ENCODE data around the gene FGF3. TPM values are rescaled to one million over a fixed set of nuclear protein-coding genes. Genes with fewer than 3 reads are reported as not detected.

The FGF3 gene
- polyA plus RNA-seq, 1 donor (not counting 4 experiments of a cell fraction or from before 2014, with no cell fraction given), result not detected

DNA sequence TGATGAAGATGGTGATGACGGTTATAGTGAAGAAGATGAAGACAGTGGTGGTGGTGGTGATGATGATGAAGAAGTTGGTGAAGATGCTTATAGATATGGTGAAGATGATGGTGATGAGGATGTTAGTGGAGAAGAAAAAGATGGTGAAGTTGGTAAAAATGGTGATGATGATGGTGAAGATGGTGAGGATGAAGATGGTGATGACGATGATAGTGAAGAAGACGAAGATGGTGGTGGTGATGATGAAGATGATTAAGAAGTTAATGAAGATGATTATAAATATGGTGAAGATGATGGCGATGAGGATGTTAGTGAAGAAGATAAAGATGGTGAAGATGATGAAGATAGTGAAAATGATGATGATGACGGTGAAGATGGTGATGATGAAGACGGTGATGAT lies 25.2 kb upstream of the FGF3 start:
- Histone ChIP-seq H3K4me1 (ENCODE audit: control insufficient read depth, extremely low read depth, insufficient read depth, low read length) (no peaks in the 10 kb centered on the region), H3K79me2 (ENCODE audit: control insufficient read depth, insufficient read depth, low read length) (no peaks in the 10 kb centered on the region), H3K36me3 (ENCODE audit: control insufficient read depth in 2 of 2, extremely low read depth in 1 of 2, insufficient read depth in 2 of 2, low read length in 2 of 2) (no peaks in the 10 kb centered on the region), H3K9ac (ENCODE audit: control insufficient read depth, extremely low read depth, insufficient read depth, low read length) (no peak overlapping the region), H2AFZ (ENCODE audit: control insufficient read depth, low read length) (no peak overlapping the region), H3K27me3 (ENCODE audit: control insufficient read depth, extremely low read depth, insufficient read depth, low read length) (no peaks in the 10 kb centered on the region), H3K4me2 (ENCODE audit: control insufficient read depth, extremely low read depth, insufficient read depth, low read depth, low read length) (no peak overlapping the region), H4K20me1 (ENCODE audit: control insufficient read depth, extremely low read depth, insufficient read depth, low read length) (no peaks in the 10 kb centered on the region), H3K4me3 (ENCODE audit: control insufficient read depth in 2 of 3, extremely low read depth in 1 of 3, insufficient read depth in 2 of 3, low read depth in 1 of 3, low read length in 3 of 3) (no peak overlapping the region), H3K27ac (ENCODE audit: control insufficient read depth, insufficient read depth, low read length) (no peak overlapping the region), H3K9me1 (ENCODE audit: control insufficient read depth, extremely low read depth, insufficient read depth, low read length) (no peaks in the 10 kb centered on the region), H3K9me3 (ENCODE audit: control insufficient read depth, low read depth, low read length) (peaks cover 2% of the 10 kb centered on the region)
- DNase-seq (ENCODE audit: low read depth, low spot score), result no peak
- no peak for FAIRE-seq
- dilution Hi-C loops (cut with MboI; ENCODE audit: extremely low pct_ligation_motif_present, low sequenced_read_pairs), result no loop called here
- no peak for TF ChIP-seq EZH2 (IDR thresholded peaks at IDR 0.05; ENCODE audit: low read length)
- TF ChIP-seq, protein P1, sequence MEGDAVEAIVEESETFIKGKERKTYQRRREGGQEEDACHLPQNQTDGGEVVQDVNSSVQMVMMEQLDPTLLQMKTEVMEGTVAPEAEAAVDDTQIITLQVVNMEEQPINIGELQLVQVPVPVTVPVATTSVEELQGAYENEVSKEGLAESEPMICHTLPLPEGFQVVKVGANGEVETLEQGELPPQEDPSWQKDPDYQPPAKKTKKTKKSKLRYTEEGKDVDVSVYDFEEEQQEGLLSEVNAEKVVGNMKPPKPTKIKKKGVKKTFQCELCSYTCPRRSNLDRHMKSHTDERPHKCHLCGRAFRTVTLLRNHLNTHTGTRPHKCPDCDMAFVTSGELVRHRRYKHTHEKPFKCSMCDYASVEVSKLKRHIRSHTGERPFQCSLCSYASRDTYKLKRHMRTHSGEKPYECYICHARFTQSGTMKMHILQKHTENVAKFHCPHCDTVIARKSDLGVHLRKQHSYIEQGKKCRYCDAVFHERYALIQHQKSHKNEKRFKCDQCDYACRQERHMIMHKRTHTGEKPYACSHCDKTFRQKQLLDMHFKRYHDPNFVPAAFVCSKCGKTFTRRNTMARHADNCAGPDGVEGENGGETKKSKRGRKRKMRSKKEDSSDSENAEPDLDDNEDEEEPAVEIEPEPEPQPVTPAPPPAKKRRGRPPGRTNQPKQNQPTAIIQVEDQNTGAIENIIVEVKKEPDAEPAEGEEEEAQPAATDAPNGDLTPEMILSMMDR (optimal IDR thresholded peaks at IDR 0.05 in 1 of 3, IDR thresholded peaks at IDR 0.05 in 1 of 3, conservative IDR thresholded peaks at IDR 0.05 in 1 of 3; ENCODE audit: extremely low read depth in 1 of 3, insufficient read depth in 2 of 3, low read length in 3 of 3), result no peak

GRCh38 chr11:69843529-69843921 lies 24.3 kb upstream of the FGF3 start:
- FAIRE-seq, result no peak
- dilution Hi-C loops (cut with MboI; ENCODE audit: extremely low pct_ligation_motif_present, low sequenced_read_pairs), result no loop called here

More at GRCh38 chr11:69843529-69843921, 24.3 kb upstream of the FGF3 start:
- Histone ChIP-seq H4K20me1 (ENCODE audit: control insufficient read depth, extremely low read depth, insufficient read depth, low read length) (no peaks in the 10 kb centered on the region), H3K9ac (ENCODE audit: control insufficient read depth, extremely low read depth, insufficient read depth, low read length) (no peak overlapping the region), H3K9me3 (ENCODE audit: control insufficient read depth, low read depth, low read length) (no peaks in the 10 kb centered on the region), H3K36me3 (ENCODE audit: control insufficient read depth in 2 of 2, extremely low read depth in 1 of 2, insufficient read depth in 2 of 2, low read length in 2 of 2) (no peaks in the 10 kb centered on the region), H3K79me2 (ENCODE audit: control insufficient read depth, insufficient read depth, low read length) (no peaks in the 10 kb centered on the region), H3K27me3 (ENCODE audit: control insufficient read depth, extremely low read depth, insufficient read depth, low read length) (no peaks in the 10 kb centered on the region), H2AFZ (ENCODE audit: control insufficient read depth, low read length) (no peak overlapping the region), H3K4me2 (ENCODE audit: control insufficient read depth, extremely low read depth, insufficient read depth, low read depth, low read length) (no peak overlapping the region), H3K9me1 (ENCODE audit: control insufficient read depth, extremely low read depth, insufficient read depth, low read length) (no peaks in the 10 kb centered on the region), H3K4me3 (ENCODE audit: control insufficient read depth in 2 of 3, extremely low read depth in 1 of 3, insufficient read depth in 2 of 3, low read depth in 1 of 3, low read length in 3 of 3) (no peak overlapping the region), H3K27ac (ENCODE audit: control insufficient read depth, insufficient read depth, low read length) (no peak overlapping the region), H3K4me1 (ENCODE audit: control insufficient read depth, extremely low read depth, insufficient read depth, low read length) (no peaks in the 10 kb centered on the region)
- no peak for DNase-seq (ENCODE audit: low read depth, low spot score)
- no peak for TF ChIP-seq EZH2 (IDR thresholded peaks at IDR 0.05; ENCODE audit: low read length)
- TF ChIP-seq, protein P1 (optimal IDR thresholded peaks at IDR 0.05 in 1 of 3, IDR thresholded peaks at IDR 0.05 in 1 of 3, conservative IDR thresholded peaks at IDR 0.05 in 1 of 3; ENCODE audit: extremely low read depth in 1 of 3, insufficient read depth in 2 of 3, low read length in 3 of 3), result no peak
